ENCODE data around the gene CEP41. TPM values are rescaled to one million over a fixed set of nuclear protein-coding genes. Genes with fewer than 3 reads are reported as not detected.

The CEP41 gene
- total RNA-seq, 2 experiments from 2014 or later: 3.3 to 4.8 TPM

- peaks cover 79% of the 10 kb centered on the region for H3K4me1 Mint-ChIP-seq (ENCODE audit: low read depth)
- intact Hi-C loops (cut with DNase I, micrococcal nuclease): no loop called here
- no peaks in the 10 kb centered on the region for H3K36me3 Mint-ChIP-seq (ENCODE audit: low read depth)
- peak overlapping the region; percentile 81 for H3K27ac Mint-ChIP-seq
- no peaks in the 10 kb centered on the region for H3K27me3 ChIP-seq (ENCODE audit: control insufficient read depth in 1 of 2, insufficient read depth in 2 of 2, low read length in 2 of 2)
- no peaks in the 10 kb centered on the region for H3K9me3 ChIP-seq (ENCODE audit: control insufficient read depth in 1 of 2, insufficient read depth in 1 of 2, low read length in 2 of 2)
- H3K36me3 ChIP-seq (ENCODE audit: insufficient read depth, low read length): no peaks in the 10 kb centered on the region
- CTCF ChIA-PET: interaction anchor here (1.5 kb wide), 1 partner anchor 24 kb away, joined by 3 read pairs; the partner anchor contains the start of gene CEP41
- peak overlapping the region in 1 of 2 donors; percentile 55 for H3K27ac ChIP-seq (ENCODE audit: low read depth in 1 of 2, low read length in 2 of 2)
- H3K27me3 Mint-ChIP-seq: no peaks in the 10 kb centered on the region
- peak overlapping the region; percentile 64 for H3K4me3 Mint-ChIP-seq
- ATAC-seq (ENCODE audit: poor library complexity) (peak; percentile 57), DNase-seq (peak in 3 of 14 experiments; percentile 18 to 54 (median 36))
- peaks cover 24% of the 10 kb centered on the region for H3K4me1 ChIP-seq (ENCODE audit: insufficient read depth, low read length)
- POLR2A ChIA-PET: interaction anchor here (0.7 to 2.0 kb wide), 6 partner anchors 9 to 41 kb away, joined by 3 to 7 read pairs (median 4); partner anchors contain the start of gene CEP41
- no peak for TF ChIP-seq CTCF (IDR thresholded peaks at IDR 0.05)
- no peaks in the 10 kb centered on the region for H3K9me3 Mint-ChIP-seq
- no peak overlapping the region for H3K4me3 ChIP-seq (ENCODE audit: low read length)
Measured at GRCh38 chr7:130417213-130417612, 23.6 kb downstream of the CEP41 start.

GRCh38 chr7:130415006-130415405, 25.8 kb downstream of the CEP41 start:
- POLR2A ChIA-PET: interaction anchor here (1.7 kb wide), 1 partner anchor 26 kb away, joined by 4 read pairs; the partner anchor contains the start of gene CEP41
- H3K27me3 Mint-ChIP-seq: no peaks in the 10 kb centered on the region
- peak overlapping the region; percentile 67 for H3K27ac Mint-ChIP-seq
- peaks cover 78% of the 10 kb centered on the region for H3K4me1 Mint-ChIP-seq (ENCODE audit: low read depth)
- no peaks in the 10 kb centered on the region for H3K9me3 ChIP-seq (ENCODE audit: control insufficient read depth in 1 of 2, insufficient read depth in 1 of 2, low read length in 2 of 2)
- intact Hi-C loops (cut with DNase I, micrococcal nuclease): no loop called here
- no peak for TF ChIP-seq CTCF (IDR thresholded peaks at IDR 0.05)
- H3K36me3 Mint-ChIP-seq (ENCODE audit: low read depth): no peaks in the 10 kb centered on the region
- CTCF ChIA-PET: interaction anchor here (1.3 kb wide), 1 partner anchor 11 kb away, joined by 4 read pairs; no protein-coding TSS in a partner anchor
- H3K4me3 ChIP-seq (ENCODE audit: low read length): no peak overlapping the region
- DNase-seq (peak in 2 of 14 experiments; percentile 21 to 29), ATAC-seq (ENCODE audit: poor library complexity) (peak; percentile 49)
- no peaks in the 10 kb centered on the region for H3K27me3 ChIP-seq (ENCODE audit: control insufficient read depth in 1 of 2, insufficient read depth in 2 of 2, low read length in 2 of 2)
- H3K4me1 ChIP-seq (ENCODE audit: insufficient read depth, low read length): peaks cover 23% of the 10 kb centered on the region
- H3K9me3 Mint-ChIP-seq: no peaks in the 10 kb centered on the region
- no peaks in the 10 kb centered on the region for H3K36me3 ChIP-seq (ENCODE audit: insufficient read depth, low read length)
- no peak overlapping the region for H3K27ac ChIP-seq (ENCODE audit: low read depth in 1 of 2, low read length in 2 of 2)
- H3K4me3 Mint-ChIP-seq: peak overlapping the region; percentile 31

GRCh38 chr7:130413201-130413600, 27.6 kb downstream of the CEP41 start:
- peaks cover 68% of the 10 kb centered on the region for H3K4me1 Mint-ChIP-seq (ENCODE audit: low read depth)
- H3K27ac Mint-ChIP-seq: no peak overlapping the region
- Histone ChIP-seq H3K36me3 (ENCODE audit: insufficient read depth, low read length) (no peaks in the 10 kb centered on the region), H3K9me3 (ENCODE audit: control insufficient read depth in 1 of 2, insufficient read depth in 1 of 2, low read length in 2 of 2) (no peaks in the 10 kb centered on the region), H3K4me3 (ENCODE audit: low read length) (no peak overlapping the region), H3K4me1 (ENCODE audit: insufficient read depth, low read length) (peaks cover 17% of the 10 kb centered on the region), H3K27me3 (ENCODE audit: control insufficient read depth in 1 of 2, insufficient read depth in 2 of 2, low read length in 2 of 2) (no peaks in the 10 kb centered on the region), H3K27ac (ENCODE audit: low read depth in 1 of 2, low read length in 2 of 2) (no peak overlapping the region)
- ChIA-PET CTCF (interaction anchor here (1.2 kb wide), 1 partner anchor 11 kb away, joined by 3 read pairs; no protein-coding TSS in a partner anchor), POLR2A (interaction anchor here (0.8 to 1.7 kb wide), 2 partner anchors 12 to 19 kb away, joined by 3 to 4 read pairs; no protein-coding TSS in a partner anchor)
- ATAC-seq (ENCODE audit: poor library complexity): no peak
- no peak for TF ChIP-seq CTCF (IDR thresholded peaks at IDR 0.05)
- no peaks in the 10 kb centered on the region for H3K36me3 Mint-ChIP-seq (ENCODE audit: low read depth)
- H3K9me3 Mint-ChIP-seq: no peaks in the 10 kb centered on the region
- H3K27me3 Mint-ChIP-seq: no peaks in the 10 kb centered on the region
- DNase-seq: no peak
- intact Hi-C loops (cut with DNase I, micrococcal nuclease): no loop called here
- no peak overlapping the region for H3K4me3 Mint-ChIP-seq
